GM12872 (cell line): ENCODE results near the gene FGF21.

Source experiments
- TF ChIP-seq, protein P1 (sequence below): IDR thresholded peaks from 3 replicates; pipeline ENCODE4 v1.5.1; 2011; ENCODE audit warnings: low read depth, mild to moderate bottlenecking, low read length, moderate library complexity; ENCODE audit not compliant: insufficient read depth

The FGF21 gene, protein sequence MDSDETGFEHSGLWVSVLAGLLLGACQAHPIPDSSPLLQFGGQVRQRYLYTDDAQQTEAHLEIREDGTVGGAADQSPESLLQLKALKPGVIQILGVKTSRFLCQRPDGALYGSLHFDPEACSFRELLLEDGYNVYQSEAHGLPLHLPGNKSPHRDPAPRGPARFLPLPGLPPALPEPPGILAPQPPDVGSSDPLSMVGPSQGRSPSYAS

DNA sequence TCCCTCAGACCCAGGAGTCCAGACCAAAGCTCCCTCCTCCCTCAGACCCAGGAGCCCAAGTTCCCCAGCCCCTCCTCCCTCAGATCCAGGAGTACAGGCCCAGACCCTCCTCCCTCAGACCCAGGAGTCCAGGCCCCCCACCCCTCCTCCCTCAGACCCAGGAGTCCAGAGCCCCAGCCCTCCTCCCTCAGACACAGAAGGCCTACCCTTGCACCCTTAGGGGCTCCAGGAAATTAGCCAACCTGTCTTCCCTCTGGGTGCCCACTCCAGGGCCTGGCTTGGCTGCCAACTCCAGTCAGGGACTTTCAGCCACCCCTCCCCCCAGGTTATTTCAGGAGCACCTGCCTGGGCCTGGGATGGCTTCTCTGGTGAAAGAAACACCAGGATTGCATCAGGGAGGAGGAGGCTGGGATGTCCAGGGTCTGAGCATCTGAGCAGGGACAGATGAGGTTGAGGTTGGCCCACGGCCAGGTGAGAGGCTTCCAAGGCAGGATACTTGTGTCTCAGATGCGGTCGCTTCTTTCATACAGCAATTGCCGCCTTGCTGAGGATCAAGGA lies at the start of gene FGF21:
Gene FGF21 (plus strand): TSS at position 441 of the 558 bp plus-strand sequence. CDS start 713 bp downstream, outside the sequence.
- TF ChIP-seq, protein P1, sequence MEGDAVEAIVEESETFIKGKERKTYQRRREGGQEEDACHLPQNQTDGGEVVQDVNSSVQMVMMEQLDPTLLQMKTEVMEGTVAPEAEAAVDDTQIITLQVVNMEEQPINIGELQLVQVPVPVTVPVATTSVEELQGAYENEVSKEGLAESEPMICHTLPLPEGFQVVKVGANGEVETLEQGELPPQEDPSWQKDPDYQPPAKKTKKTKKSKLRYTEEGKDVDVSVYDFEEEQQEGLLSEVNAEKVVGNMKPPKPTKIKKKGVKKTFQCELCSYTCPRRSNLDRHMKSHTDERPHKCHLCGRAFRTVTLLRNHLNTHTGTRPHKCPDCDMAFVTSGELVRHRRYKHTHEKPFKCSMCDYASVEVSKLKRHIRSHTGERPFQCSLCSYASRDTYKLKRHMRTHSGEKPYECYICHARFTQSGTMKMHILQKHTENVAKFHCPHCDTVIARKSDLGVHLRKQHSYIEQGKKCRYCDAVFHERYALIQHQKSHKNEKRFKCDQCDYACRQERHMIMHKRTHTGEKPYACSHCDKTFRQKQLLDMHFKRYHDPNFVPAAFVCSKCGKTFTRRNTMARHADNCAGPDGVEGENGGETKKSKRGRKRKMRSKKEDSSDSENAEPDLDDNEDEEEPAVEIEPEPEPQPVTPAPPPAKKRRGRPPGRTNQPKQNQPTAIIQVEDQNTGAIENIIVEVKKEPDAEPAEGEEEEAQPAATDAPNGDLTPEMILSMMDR = no peak

DNA sequence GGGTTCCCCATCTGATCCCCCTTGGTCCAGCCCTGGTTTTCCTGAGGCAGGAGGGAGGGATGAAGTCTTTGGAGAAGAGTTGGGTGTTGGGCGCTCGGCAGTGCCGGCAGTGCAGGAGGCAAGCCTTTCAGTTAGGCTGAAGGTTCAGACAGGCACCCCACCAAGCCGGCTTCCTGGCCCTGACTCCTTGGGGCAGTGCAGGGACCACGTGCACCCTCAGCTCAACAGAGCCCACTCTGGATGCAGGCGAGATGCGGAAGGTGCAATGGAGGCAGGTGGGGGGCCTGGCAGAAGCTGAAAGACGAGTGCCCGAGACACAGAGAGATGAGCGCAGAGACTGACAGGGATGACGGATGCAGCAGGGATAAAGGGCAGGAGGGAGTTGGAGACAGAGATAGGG lies 46.9 kb upstream of the FGF21 start:
- TF ChIP-seq, protein P1 = no peak

DNA sequence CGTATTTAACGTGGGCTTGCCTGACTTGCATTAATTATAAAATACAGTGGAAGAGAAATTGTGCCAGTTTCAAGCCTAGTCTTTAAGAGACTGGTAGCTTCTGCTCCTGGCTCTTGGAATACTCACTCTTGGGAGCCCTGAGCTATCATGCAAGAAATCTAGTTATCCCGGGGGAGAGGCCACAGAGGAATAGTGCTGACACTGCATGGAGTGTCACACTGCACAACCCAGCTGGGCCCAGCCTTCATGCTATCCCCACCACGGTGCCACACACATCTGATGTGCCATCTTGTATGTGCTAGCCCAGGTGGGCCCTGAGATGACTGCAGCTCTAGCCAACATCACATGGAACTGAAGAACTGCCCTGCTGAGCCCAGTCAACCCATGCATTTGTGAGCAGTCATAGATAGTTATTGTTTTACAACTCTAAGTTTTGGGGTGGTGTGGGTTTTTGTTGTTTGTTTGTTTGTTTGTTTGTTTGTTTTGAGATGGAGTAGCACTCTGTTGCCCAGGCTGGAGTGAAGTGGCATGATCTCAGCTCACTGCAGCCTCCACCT lies 44.1 kb upstream of the FGF21 start:
- TF ChIP-seq, protein P1 = no peak

DNA sequence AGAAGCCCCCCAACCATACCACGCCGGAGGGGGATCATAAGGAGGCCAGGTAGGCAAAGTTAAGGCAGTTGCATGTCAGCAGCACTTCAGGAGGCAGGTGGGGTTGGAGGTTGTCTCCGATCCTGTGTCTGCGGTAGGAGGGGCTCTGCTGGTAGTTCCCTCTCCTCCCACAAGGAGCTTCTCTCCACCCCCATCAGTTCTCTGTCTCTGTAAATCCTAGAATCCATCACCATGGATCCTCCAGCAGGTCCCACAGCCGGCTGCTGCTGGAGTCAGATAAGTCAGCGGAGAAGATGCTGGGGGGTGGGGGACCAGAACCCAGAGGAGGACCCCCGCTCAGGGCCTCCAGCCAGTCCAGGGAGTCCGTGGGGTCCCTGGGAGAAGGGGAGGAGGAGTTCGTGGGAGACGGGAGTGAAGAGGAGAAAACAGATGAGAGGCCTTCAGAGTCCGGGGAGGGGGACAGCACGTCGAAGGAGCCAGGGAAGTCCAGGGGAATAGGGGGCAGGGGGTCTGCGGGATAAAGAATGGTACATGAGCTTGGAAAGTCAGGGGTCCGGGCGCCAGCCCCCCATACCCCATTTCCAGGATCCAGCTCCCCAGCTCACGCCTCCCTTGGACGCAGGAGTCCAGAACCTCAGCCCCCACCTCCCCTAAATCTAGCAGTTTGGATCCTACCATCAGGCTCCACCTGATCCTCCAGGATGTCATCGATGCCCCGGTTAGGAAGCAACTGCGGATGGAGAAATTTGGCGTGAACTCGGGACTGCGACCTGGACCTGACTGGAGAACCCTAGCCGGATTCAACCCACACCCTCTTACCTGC lies 42.1 kb upstream of the FGF21 start:
- TF ChIP-seq, protein P1 = peak; percentile 31; the same call in 1 of the 3 replicates

DNA sequence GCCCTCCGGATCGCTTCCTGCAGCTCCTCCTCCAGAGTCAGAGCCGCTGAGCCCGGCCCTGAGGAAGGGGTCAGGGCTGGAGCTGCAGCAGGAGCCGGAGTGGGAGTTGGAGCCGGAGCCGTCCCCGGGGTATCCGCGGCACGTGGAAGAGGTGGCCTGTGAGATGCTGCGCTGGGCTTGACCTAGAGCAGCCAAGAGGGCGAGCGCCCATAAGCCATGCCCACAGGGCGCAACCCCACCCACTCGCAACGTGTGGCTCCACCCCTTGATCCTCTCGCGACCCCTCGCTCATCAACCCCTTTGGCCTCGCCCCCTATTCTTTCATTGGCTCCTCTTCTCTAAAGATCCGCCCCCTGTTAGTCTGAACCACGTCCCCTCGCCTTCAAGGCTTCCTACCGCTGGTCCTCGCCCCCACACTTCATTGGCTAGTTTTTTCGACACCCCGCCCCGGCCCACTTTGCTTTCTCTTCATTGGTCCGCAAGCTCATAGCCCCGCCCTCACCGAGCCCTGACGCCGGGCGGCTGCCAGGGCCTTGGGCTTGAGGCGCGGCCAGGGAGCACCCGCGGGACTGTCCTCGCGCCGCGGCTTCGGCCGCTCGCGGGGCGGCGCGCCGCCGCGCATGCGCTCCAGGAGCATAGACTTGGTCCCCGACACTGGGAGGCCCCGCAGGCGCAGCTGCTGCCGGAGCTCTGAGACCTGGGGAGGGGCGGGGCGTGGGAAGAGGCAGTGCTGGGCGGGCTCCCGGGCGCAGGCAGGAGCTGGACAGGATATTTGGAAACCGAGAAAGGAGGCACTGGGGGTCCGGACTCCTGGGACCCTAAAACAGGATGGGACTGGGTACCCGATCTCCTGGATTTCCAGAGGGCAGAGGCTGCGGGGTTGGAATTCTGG lies 41.2 kb upstream of the FGF21 start:
- TF ChIP-seq, protein P1 = no peak

DNA sequence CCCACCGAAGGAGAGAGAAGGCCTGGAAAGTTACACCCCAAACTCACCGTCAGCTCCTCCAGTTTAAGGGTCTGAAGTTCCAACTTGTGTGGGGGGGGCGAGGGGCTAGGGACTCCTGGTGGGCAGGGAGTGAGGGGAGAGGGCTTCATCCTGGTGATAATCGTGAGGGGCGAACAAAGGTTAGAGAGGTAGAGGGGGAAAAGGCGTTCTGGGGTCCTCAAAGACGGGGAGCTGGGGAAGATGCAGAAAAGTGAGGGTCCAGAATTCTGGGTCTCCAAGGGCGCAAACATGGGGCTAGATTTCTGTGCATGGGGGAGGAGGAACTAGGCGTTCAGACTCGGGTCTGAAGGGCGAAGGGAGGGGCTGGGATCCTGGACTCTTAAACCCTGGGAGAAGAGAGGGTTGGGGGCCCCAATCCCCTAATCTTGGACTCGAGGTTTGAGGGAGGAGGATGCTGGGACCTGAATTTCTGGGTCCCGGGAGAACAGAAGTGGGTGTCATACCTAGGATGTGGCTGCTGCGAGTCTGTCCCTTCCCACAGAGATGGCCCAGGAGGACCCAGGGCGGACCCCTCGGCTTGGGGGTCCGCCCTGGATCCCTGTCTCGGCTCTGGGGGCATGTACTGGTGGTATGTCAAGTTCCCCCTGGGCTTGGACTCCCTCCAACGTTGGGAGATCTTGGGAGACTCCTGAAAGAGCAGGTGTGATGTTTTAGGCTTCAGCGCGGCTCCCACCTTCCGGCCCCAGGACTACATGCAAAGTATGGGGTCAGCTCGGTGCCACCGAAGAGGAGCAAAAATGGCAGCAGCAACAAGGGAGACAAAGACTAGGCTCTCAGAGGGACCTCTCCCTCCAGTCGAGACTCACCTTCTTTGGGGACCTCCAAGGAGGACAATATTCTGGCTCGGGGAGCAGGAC lies 40.3 kb upstream of the FGF21 start:
- TF ChIP-seq, protein P1 = no peak
